HG03175 (cell line): Measurements from ENCODE around the gene SMAD5.
A peak's percentile ranks its signal among the peaks of the same experiment; 100 is the strongest.

ENCODE experiments used
- ATAC-seq: cut with Tn5 transposase; IDR thresholded peaks from one replicate; pipeline ENCODE4 v1.9.1; 2021; ENCODE audit warnings: mild to moderate bottlenecking, moderate library complexity; ENCODE audit not compliant: unreplicated experiment

SMAD5 gene

GRCh38 chr5:136132557-136133221 is at the start of gene SMAD5:
TSS of gene SMAD5 (plus strand) at chr5:136132845. CDS start at chr5:136153761, 20,916 bp downstream.
- ATAC-seq, result peak; percentile 92

- no peak for ATAC-seq
Observed at GRCh38 chr5:136084698-136085097, 47.9 kb upstream of the SMAD5 start.

GRCh38 chr5:136086783-136087566 is 45.7 kb upstream of the SMAD5 start:
- no peak for ATAC-seq

GRCh38 chr5:136087961-136088871 is 44.4 kb upstream of the SMAD5 start:
- ATAC-seq, result no peak

- ATAC-seq, result no peak
Observed at GRCh38 chr5:136089791-136090190, 42.9 kb upstream of the SMAD5 start.

GRCh38 chr5:136090319-136090718 is 42.3 kb upstream of the SMAD5 start:
- no peak for ATAC-seq

- ATAC-seq, result no peak
Observed at GRCh38 chr5:136094189-136094912, 38.3 kb upstream of the SMAD5 start.

- ATAC-seq, result no peak
Observed at GRCh38 chr5:136094913-136095641, 37.6 kb upstream of the SMAD5 start.

GRCh38 chr5:136098176-136098575 is 34.5 kb upstream of the SMAD5 start:
- ATAC-seq, result no peak

- no peak for ATAC-seq
Observed at GRCh38 chr5:136099870-136100269, 32.8 kb upstream of the SMAD5 start.

- ATAC-seq, result no peak
Observed at GRCh38 chr5:136101884-136102283, 30.8 kb upstream of the SMAD5 start.

GRCh38 chr5:136103118-136103517 is 29.5 kb upstream of the SMAD5 start:
- ATAC-seq, result peak; percentile 72

GRCh38 chr5:136104306-136104965 is 28.2 kb upstream of the SMAD5 start:
- ATAC-seq, result no peak

- ATAC-seq, result no peak
Observed at GRCh38 chr5:136106351-136107031, 26.2 kb upstream of the SMAD5 start.

- no peak for ATAC-seq
Observed at GRCh38 chr5:136108180-136108611, 24.4 kb upstream of the SMAD5 start.

GRCh38 chr5:136108766-136109165 is 23.9 kb upstream of the SMAD5 start:
- no peak for ATAC-seq

- no peak for ATAC-seq
Observed at GRCh38 chr5:136109453-136110135, 23.1 kb upstream of the SMAD5 start.

GRCh38 chr5:136113606-136114005 is 19.0 kb upstream of the SMAD5 start:
- ATAC-seq, result no peak
